Measurements from ENCODE around the gene GIPC1.

The GIPC1 gene

DNA sequence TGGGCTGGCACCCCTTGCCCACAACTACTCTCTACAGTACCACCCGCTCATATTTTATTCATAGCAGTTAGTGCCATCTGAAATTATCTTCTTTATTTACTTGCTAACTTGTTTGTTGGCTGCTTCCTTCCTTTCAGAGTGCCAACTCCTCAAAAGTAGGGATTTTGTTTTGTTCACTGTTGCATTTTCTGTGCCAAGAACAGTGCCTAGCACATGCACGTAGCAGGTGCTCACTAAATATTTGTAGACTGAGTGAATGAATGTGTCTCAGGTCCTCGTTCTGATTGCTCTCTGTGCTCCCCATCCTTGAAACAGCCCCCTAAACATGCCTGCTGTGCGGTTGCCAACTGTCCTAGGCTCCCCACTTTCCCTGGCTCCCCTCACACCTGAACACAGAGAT lies 1.5 kb downstream of the GIPC1 start:
- peak overlapping the region in 1 of 2 experiments; percentile 46 for H3K23ac ChIP-seq (ENCODE audit: low read length in 2 of 2)
- no peaks in the 10 kb centered on the region for H3K27me3 ChIP-seq (ENCODE audit: control insufficient read depth in 1 of 2, insufficient read depth in 1 of 2, low read length in 2 of 2)
- no peak for DNase-seq
- H2BK120ac ChIP-seq (ENCODE audit: low read depth, low read length): no peak overlapping the region
- H4K8ac ChIP-seq (ENCODE audit: low read length): no peak overlapping the region
- H2BK15ac ChIP-seq (ENCODE audit: low read depth, poor library complexity, severe bottlenecking): no peak overlapping the region
- no peak overlapping the region for H3K27ac ChIP-seq (ENCODE audit: low read length, poor library complexity, severe bottlenecking)
- H2BK12ac ChIP-seq (ENCODE audit: low read length in 2 of 2): peak overlapping the region in 1 of 2 experiments; percentile 23
- no peak overlapping the region for H2AFZ ChIP-seq (ENCODE audit: low read depth, low read length)
- H2BK5ac ChIP-seq (ENCODE audit: low read depth, low read length, poor library complexity, severe bottlenecking): no peak overlapping the region
- peak overlapping the region in 1 of 2 experiments; percentile 89 for H3K4me3 ChIP-seq (ENCODE audit: insufficient read depth in 1 of 2, low read depth in 1 of 2, low read length in 2 of 2)
- peaks cover 18 to 28% of the 10 kb centered on the region in 2 experiments for H3K36me3 ChIP-seq (ENCODE audit: control insufficient read depth in 1 of 2, insufficient read depth in 2 of 2, low read depth in 1 of 2, low read length in 2 of 2)
- 89% methylated on average over 3 of the region's 4 CpGs for WGBS
- peaks cover 20% of the 10 kb centered on the region for H3K4me1 ChIP-seq (ENCODE audit: control insufficient read depth, insufficient read depth, low read depth, low read length)
- H3K79me1 ChIP-seq (replicated peaks; ENCODE audit: low read length, poor library complexity, severe bottlenecking): peaks cover 4% of the 10 kb centered on the region
- H3K4ac ChIP-seq (ENCODE audit: low read depth in 1 of 2, low read length in 2 of 2): peak overlapping the region in 1 of 2 experiments; percentile 52
- no peak overlapping the region for H3K14ac ChIP-seq (ENCODE audit: low read length in 2 of 2)
- H3K9ac ChIP-seq (ENCODE audit: low read length): peak overlapping the region; percentile 84
- no peaks in the 10 kb centered on the region for H3K9me3 ChIP-seq (ENCODE audit: control insufficient read depth, low read length)
- H4K91ac ChIP-seq (ENCODE audit: low read length): no peak overlapping the region
- no peak overlapping the region for H3K18ac ChIP-seq (ENCODE audit: low read depth in 1 of 2, low read length in 2 of 2)
- H2AK5ac ChIP-seq (ENCODE audit: low read length, severe bottlenecking): peak overlapping the region; percentile 7
- peak overlapping the region; percentile 89 for H3K4me2 ChIP-seq (ENCODE audit: low read length, poor library complexity, severe bottlenecking)

DNA sequence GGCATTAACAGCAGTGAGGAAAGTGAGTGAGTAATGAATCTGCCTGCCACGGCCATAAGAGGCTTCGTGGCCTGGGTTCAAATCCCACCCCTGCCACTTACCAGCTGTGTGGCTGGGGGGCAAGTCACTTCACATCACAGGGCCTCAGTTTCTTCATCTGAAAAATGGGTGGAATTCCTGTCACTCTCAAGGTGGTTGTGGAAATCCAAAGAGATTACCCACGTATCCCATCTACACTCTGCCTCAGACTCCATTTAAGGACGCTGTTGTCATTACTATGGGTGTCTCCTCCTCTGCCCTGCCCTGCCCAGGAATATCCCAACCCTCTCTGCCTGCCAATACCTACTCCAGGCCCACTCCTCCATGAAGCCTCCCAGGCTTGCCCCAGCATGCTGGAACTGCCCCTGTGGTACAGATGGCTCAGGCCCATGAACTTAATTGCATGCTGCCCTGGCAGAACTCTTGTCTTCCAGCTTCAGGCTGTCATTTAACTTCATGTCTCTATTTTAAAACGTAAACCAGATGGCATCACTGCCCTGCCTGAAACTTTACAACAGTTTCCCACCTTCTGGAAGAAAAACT lies 3.1 kb downstream of the GIPC1 start:
- Histone ChIP-seq H3K9me3 (ENCODE audit: control insufficient read depth, low read length) (no peaks in the 10 kb centered on the region), H2BK120ac (ENCODE audit: low read depth, low read length) (no peak overlapping the region), H3K27me3 (ENCODE audit: control insufficient read depth in 1 of 2, insufficient read depth in 1 of 2, low read length in 2 of 2) (no peaks in the 10 kb centered on the region), H3K79me1 (replicated peaks; ENCODE audit: low read length, poor library complexity, severe bottlenecking) (peaks cover 9% of the 10 kb centered on the region), H2BK12ac (ENCODE audit: low read length in 2 of 2) (no peak overlapping the region), H4K91ac (ENCODE audit: low read length) (no peak overlapping the region), H3K36me3 (ENCODE audit: control insufficient read depth in 1 of 2, insufficient read depth in 2 of 2, low read depth in 1 of 2, low read length in 2 of 2) (peaks cover 33 to 42% of the 10 kb centered on the region in 2 experiments), H3K4me2 (ENCODE audit: low read length, poor library complexity, severe bottlenecking) (no peak overlapping the region), H2AK5ac (ENCODE audit: low read length, severe bottlenecking) (no peak overlapping the region), H2BK5ac (ENCODE audit: low read depth, low read length, poor library complexity, severe bottlenecking) (no peak overlapping the region), H3K14ac (ENCODE audit: low read length in 2 of 2) (no peak overlapping the region), H3K27ac (ENCODE audit: low read length, poor library complexity, severe bottlenecking) (no peak overlapping the region), H3K18ac (ENCODE audit: low read depth in 1 of 2, low read length in 2 of 2) (no peak overlapping the region), H2AFZ (ENCODE audit: low read depth, low read length) (no peak overlapping the region), H3K9ac (ENCODE audit: low read length) (no peak overlapping the region), H3K4ac (ENCODE audit: low read depth in 1 of 2, low read length in 2 of 2) (no peak overlapping the region), H3K23ac (ENCODE audit: low read length in 2 of 2) (no peak overlapping the region), H2BK15ac (ENCODE audit: low read depth, poor library complexity, severe bottlenecking) (no peak overlapping the region), H3K4me1 (ENCODE audit: control insufficient read depth, insufficient read depth, low read depth, low read length) (peaks cover 20% of the 10 kb centered on the region), H4K8ac (ENCODE audit: low read length) (no peak overlapping the region), H3K4me3 (ENCODE audit: insufficient read depth in 1 of 2, low read depth in 1 of 2, low read length in 2 of 2) (no peak overlapping the region)
- 90% methylated on average over 5 of the region's 5 CpGs for WGBS
- DNase-seq: no peak

DNA sequence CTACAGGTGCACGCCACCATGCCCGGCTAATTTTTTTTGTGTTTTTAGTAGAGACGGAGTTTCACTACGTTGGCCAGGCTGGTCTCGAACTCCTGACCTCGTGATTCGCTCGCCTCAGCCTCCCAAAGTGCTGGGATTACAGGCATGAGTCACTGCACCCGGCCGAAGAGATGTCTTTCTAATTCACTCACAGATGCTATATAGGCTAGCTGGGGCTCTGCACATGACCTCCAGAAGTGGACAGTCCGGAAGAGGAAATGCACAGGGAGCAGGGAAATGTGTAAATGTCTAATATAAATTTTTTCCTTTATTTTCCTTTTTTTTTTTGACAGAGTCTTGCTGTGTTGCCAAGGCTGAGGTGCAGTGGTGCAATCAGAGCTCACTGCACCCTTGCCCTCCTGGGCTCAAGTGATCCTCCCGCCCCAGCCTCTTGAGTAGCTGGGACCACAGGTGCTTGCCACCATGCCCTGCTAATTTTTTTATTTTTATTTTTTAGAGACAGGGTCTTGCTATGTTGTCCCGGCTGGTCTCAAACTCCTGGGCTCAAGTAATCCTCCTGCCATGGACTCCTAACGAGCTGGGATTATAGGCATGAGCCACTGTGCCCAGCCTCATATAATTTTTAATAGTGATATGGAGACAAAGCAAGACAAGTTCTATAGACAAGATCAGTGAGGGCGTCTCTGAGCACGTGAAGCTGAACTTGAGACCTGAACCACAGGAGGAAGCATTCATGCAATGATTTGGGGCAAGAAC lies 8.4 kb downstream of the GIPC1 start:
- H3K9ac ChIP-seq (ENCODE audit: low read length): no peak overlapping the region
- H3K18ac ChIP-seq (ENCODE audit: low read depth in 1 of 2, low read length in 2 of 2): no peak overlapping the region
- no peaks in the 10 kb centered on the region for H3K9me3 ChIP-seq (ENCODE audit: control insufficient read depth, low read length)
- 87% methylated on average over 15 of the region's 16 CpGs for WGBS
- H3K79me1 ChIP-seq (replicated peaks; ENCODE audit: low read length, poor library complexity, severe bottlenecking): peaks cover 19% of the 10 kb centered on the region
- no peak overlapping the region for H2BK12ac ChIP-seq (ENCODE audit: low read length in 2 of 2)
- H2AFZ ChIP-seq (ENCODE audit: low read depth, low read length): no peak overlapping the region
- H2BK15ac ChIP-seq (ENCODE audit: low read depth, poor library complexity, severe bottlenecking): no peak overlapping the region
- H3K27me3 ChIP-seq (ENCODE audit: control insufficient read depth in 1 of 2, insufficient read depth in 1 of 2, low read length in 2 of 2): no peaks in the 10 kb centered on the region
- H3K23ac ChIP-seq (ENCODE audit: low read length in 2 of 2): no peak overlapping the region
- H3K14ac ChIP-seq (ENCODE audit: low read length in 2 of 2): no peak overlapping the region
- no peak overlapping the region for H4K91ac ChIP-seq (ENCODE audit: low read length)
- no peak overlapping the region for H2BK120ac ChIP-seq (ENCODE audit: low read depth, low read length)
- DNase-seq: no peak
- H4K8ac ChIP-seq (ENCODE audit: low read length): no peak overlapping the region
- peaks cover 44 to 77% of the 10 kb centered on the region in 2 experiments for H3K36me3 ChIP-seq (ENCODE audit: control insufficient read depth in 1 of 2, insufficient read depth in 2 of 2, low read depth in 1 of 2, low read length in 2 of 2)
- no peak overlapping the region for H3K4me3 ChIP-seq (ENCODE audit: insufficient read depth in 1 of 2, low read depth in 1 of 2, low read length in 2 of 2)
- H2BK5ac ChIP-seq (ENCODE audit: low read depth, low read length, poor library complexity, severe bottlenecking): no peak overlapping the region
- H3K4me2 ChIP-seq (ENCODE audit: low read length, poor library complexity, severe bottlenecking): no peak overlapping the region
- no peak overlapping the region for H3K4ac ChIP-seq (ENCODE audit: low read depth in 1 of 2, low read length in 2 of 2)
- H3K27ac ChIP-seq (ENCODE audit: low read length, poor library complexity, severe bottlenecking): no peak overlapping the region
- no peak overlapping the region for H2AK5ac ChIP-seq (ENCODE audit: low read length, severe bottlenecking)
- H3K4me1 ChIP-seq (ENCODE audit: control insufficient read depth, insufficient read depth, low read depth, low read length): no peaks in the 10 kb centered on the region

DNA sequence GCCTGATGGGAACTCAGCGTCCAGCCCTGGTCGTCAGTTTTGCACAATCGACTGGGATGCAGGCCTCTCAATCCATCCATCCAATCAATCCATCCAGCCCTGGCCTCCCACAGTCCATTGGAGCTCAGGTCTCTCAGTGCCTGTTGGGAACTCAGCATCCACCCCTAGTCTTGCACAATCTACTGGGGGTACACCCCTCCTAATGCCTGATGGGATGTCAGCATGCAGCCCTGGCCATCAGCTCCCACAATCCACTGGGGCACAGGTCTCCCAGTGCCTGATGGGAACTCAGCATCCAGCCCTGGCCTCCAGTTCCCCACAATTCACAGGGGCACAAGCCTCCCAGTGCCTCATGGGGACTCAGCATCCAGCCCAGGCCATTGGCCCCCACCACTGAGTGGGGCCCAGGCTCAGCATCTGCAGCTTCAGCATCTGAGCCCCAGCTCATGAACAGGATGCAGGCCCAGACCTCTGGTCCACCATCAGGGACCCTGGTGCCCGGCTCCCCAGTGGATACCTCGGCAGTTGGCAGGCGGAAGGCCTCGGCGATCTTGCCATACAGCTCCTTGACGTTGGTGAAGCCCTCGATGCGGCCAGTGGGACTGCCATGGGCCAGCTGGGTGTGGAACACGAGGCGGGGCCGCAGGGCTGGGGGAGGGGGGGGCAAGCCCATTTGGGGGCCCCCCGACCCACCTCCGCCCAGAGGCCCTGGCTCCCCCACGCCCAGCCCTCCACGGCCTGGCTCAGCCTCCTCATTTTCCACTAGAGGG lies 13.6 kb downstream of the GIPC1 start:
- Histone ChIP-seq H3K79me1 (replicated peaks; ENCODE audit: low read length, poor library complexity, severe bottlenecking) (peaks cover 32% of the 10 kb centered on the region), H3K23ac (ENCODE audit: low read length in 2 of 2) (no peak overlapping the region), H4K8ac (ENCODE audit: low read length) (no peak overlapping the region), H4K91ac (ENCODE audit: low read length) (no peak overlapping the region), H3K4me1 (ENCODE audit: control insufficient read depth, insufficient read depth, low read depth, low read length) (peaks cover 26% of the 10 kb centered on the region), H3K36me3 (ENCODE audit: control insufficient read depth in 1 of 2, insufficient read depth in 2 of 2, low read depth in 1 of 2, low read length in 2 of 2) (peaks cover 54 to 84% of the 10 kb centered on the region in 2 experiments), H2AK5ac (ENCODE audit: low read length, severe bottlenecking) (no peak overlapping the region), H3K9ac (ENCODE audit: low read length) (no peak overlapping the region), H3K4me3 (ENCODE audit: insufficient read depth in 1 of 2, low read depth in 1 of 2, low read length in 2 of 2) (no peak overlapping the region), H2AFZ (ENCODE audit: low read depth, low read length) (no peak overlapping the region), H3K9me3 (ENCODE audit: control insufficient read depth, low read length) (no peaks in the 10 kb centered on the region), H2BK12ac (ENCODE audit: low read length in 2 of 2) (no peak overlapping the region), H2BK15ac (ENCODE audit: low read depth, poor library complexity, severe bottlenecking) (no peak overlapping the region), H3K14ac (ENCODE audit: low read length in 2 of 2) (no peak overlapping the region), H3K4me2 (ENCODE audit: low read length, poor library complexity, severe bottlenecking) (no peak overlapping the region), H3K4ac (ENCODE audit: low read depth in 1 of 2, low read length in 2 of 2) (no peak overlapping the region), H3K27me3 (ENCODE audit: control insufficient read depth in 1 of 2, insufficient read depth in 1 of 2, low read length in 2 of 2) (no peaks in the 10 kb centered on the region), H3K18ac (ENCODE audit: low read depth in 1 of 2, low read length in 2 of 2) (no peak overlapping the region), H3K27ac (ENCODE audit: low read length, poor library complexity, severe bottlenecking) (no peak overlapping the region), H2BK120ac (ENCODE audit: low read depth, low read length) (no peak overlapping the region), H2BK5ac (ENCODE audit: low read depth, low read length, poor library complexity, severe bottlenecking) (no peak overlapping the region)
- WGBS: 98% methylated on average over 18 of the region's 18 CpGs
- DNase-seq: no peak
